WERI-Rb-1 (cell line): ENCODE results near the gene GNAQ.

Experiments
- DNase-seq: peaks from one replicate; pipeline ENCODE4 v3.0.0-alpha.2; 2020
- H3K27ac ChIP-seq: fragments of 250-450 bp; sonication (Bioruptor Pico); 2 replicates; pipeline ENCODE4 v1.5.1; 2020; ENCODE audit warnings: mild to moderate bottlenecking, moderate library complexity
- H3K27me3 ChIP-seq: fragments of 250-450 bp; sonication (Bioruptor Pico); 2 replicates; pipeline ENCODE4 v1.5.1; 2021; ENCODE audit warnings: mild to moderate bottlenecking, low read depth, moderate library complexity; ENCODE audit not compliant: insufficient read depth, severe bottlenecking
- H3K36me3 ChIP-seq: fragments of 250-450 bp; sonication (Bioruptor Pico); 2 replicates; pipeline ENCODE4 v1.5.1; 2020; ENCODE audit warnings: mild to moderate bottlenecking, moderate library complexity
- H3K4me3 ChIP-seq: 2 replicates; pipeline ENCODE4 v1.5.1; 2011; ENCODE audit warnings: low read depth, mild to moderate bottlenecking, control low read depth, low read length
- H3K9me3 ChIP-seq: fragments of 250-450 bp; sonication (Bioruptor Pico); 2 replicates; pipeline ENCODE4 v1.5.1; 2021; ENCODE audit warnings: mild to moderate bottlenecking, moderate library complexity; ENCODE audit not compliant: severe bottlenecking
- TF ChIP-seq, protein P1 (sequence below): IDR thresholded peaks from 2 replicates; pipeline ENCODE4 v1.5.1; 2011; ENCODE audit warnings: low read depth, mild to moderate bottlenecking, control low read depth, inconsistent platforms, low read length

Gene GNAQ

DNA sequence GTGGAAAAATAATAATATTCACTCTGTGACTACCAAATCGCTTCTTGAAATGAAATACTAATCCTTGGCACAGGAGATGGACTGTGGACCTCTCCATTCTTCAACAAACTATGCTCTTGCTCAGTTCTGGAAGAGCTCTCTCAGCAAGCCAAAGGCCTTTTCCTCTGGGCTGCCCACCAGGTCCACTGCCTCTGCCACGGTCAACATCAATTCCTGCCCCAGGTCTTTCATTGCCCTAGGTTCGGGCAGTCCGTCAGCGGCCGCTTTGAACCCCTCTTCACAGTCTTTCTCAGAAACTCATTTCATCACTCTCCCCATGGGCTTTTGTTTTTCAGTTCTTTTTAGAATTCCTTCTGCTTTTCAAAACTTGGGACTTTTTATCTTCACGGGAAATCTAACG is 64.9 kb downstream of the GNAQ start:
- TF ChIP-seq, protein P1, sequence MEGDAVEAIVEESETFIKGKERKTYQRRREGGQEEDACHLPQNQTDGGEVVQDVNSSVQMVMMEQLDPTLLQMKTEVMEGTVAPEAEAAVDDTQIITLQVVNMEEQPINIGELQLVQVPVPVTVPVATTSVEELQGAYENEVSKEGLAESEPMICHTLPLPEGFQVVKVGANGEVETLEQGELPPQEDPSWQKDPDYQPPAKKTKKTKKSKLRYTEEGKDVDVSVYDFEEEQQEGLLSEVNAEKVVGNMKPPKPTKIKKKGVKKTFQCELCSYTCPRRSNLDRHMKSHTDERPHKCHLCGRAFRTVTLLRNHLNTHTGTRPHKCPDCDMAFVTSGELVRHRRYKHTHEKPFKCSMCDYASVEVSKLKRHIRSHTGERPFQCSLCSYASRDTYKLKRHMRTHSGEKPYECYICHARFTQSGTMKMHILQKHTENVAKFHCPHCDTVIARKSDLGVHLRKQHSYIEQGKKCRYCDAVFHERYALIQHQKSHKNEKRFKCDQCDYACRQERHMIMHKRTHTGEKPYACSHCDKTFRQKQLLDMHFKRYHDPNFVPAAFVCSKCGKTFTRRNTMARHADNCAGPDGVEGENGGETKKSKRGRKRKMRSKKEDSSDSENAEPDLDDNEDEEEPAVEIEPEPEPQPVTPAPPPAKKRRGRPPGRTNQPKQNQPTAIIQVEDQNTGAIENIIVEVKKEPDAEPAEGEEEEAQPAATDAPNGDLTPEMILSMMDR = no peak
- Histone ChIP-seq H3K36me3 (no peaks in the 10 kb centered on the region), H3K9me3 (no peaks in the 10 kb centered on the region), H3K27ac (no peak overlapping the region), H3K27me3 (no peaks in the 10 kb centered on the region), H3K4me3 (no peak overlapping the region)
- DNase-seq = no peak

DNA sequence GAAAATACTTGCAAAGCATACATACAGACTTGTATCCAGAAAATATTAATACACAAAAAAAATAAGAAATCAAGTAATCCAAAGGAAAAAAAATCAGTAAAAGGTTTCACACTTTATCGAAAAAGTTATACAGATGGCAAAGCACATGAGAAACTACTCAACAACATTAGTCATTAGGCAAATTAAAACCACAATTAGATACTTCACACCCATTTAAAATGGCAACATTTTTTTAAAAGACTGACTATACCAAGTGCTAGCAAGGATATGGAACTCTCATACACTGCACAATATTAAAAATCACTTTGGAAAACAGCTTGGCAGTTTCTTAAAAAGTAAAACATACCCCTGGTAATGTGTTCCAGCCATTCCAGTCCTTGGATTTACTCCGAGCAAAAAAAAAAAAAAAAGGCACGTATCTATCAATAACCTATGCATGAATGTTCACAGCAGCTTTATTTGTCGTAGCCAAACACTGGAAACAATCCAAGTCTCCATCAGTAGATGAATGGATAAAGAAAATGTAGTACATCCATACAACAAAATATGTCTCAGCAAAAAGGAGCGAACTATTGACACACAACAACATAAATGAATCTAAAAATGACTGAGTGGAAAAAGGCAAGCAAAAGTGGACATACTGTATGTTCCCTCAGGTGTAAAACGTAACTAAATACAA is 66.0 kb downstream of the GNAQ start:
- no peak overlapping the region for H3K4me3 ChIP-seq
- TF ChIP-seq, protein P1 = no peak
- no peaks in the 10 kb centered on the region for H3K36me3 ChIP-seq
- DNase-seq = no peak
- H3K27ac ChIP-seq = no peak overlapping the region
- H3K9me3 ChIP-seq = no peaks in the 10 kb centered on the region
- no peaks in the 10 kb centered on the region for H3K27me3 ChIP-seq

DNA sequence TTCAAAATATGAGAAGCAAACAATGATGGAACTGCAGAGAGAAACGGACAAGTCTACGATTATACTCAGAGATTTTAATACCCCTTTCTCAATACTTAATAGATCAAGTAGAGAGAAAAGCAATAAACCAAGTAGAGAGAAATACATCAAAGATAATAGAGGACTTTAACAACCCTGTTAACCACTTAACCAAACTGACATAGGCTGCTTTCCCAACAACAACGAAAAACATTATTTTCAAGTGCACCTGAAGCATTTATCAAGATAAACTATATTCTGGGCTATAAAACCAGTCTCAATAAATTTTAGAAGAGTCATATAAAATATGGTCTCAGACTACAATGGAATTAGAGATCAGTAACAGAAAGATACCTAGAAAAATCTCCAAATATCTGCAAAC is 67.4 kb downstream of the GNAQ start:
- Histone ChIP-seq H3K9me3 (no peaks in the 10 kb centered on the region), H3K27ac (no peak overlapping the region), H3K27me3 (no peaks in the 10 kb centered on the region), H3K36me3 (no peaks in the 10 kb centered on the region), H3K4me3 (no peak overlapping the region)
- TF ChIP-seq, protein P1 = no peak
- DNase-seq = no peak

DNA sequence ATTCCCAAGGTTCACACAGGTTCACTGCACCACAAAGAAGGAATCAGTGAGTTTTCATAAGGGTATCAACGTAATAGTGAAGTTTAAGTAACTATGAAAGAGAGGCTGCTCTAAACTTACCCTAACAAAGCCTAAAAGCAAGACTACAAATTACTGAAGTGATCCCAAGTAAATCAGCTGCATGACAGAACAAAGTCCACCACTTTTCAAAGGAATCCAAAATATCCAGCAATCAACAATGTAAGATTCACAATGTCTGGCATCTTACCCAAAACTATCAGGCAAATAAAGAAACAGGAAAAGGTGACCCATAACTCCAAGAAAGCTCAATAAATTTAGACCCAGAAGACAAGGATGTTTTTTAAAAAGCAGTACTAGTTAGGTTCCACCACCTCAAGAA is 70.1 kb downstream of the GNAQ start:
- H3K27ac ChIP-seq = no peak overlapping the region
- DNase-seq = no peak
- H3K36me3 ChIP-seq = no peaks in the 10 kb centered on the region
- no peaks in the 10 kb centered on the region for H3K27me3 ChIP-seq
- H3K9me3 ChIP-seq = no peaks in the 10 kb centered on the region
- H3K4me3 ChIP-seq = no peak overlapping the region
- TF ChIP-seq, protein P1 = no peak

DNA sequence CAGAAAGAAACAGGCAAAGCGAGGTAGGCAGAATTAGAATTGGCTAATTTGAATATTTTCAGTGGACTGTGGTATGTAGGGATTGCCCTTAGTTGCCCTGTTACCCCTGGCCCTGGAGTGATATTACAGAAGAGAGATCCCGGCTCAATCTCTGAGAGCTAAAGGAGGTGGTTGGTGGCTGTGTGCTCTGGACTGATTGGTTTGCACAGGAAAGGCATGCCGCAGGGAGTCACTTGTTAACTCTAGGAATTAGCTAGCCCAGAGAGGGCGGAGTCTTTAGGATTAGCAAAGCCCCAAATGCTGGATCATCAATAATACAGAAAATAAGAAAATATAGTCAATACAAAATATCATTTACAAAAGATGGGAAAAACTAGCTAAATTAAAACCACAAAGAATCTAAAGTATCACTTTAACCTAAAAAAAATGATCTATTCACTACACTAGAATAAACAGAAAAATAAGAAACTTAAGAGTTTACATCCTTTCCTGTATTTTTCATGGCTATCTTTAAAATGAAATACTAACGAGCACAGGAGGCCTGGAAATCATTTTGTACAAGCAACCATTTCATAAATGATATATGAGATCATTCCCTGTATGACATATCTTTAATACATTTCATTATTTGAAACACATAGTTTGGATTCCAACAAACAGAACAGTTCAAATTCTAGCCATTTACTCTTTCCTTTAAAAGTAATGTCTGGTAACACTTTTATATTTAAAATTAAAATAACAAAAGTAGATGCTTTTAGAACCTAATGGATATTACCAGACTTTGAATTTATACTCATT is 71.1 kb downstream of the GNAQ start:
- Histone ChIP-seq H3K9me3 (no peaks in the 10 kb centered on the region), H3K4me3 (no peak overlapping the region), H3K27ac (no peak overlapping the region), H3K27me3 (no peaks in the 10 kb centered on the region), H3K36me3 (no peaks in the 10 kb centered on the region)
- TF ChIP-seq, protein P1 = no peak
- DNase-seq = no peak
